ENCODE data around the gene SIRT4. TPM values are rescaled to one million over a fixed set of nuclear protein-coding genes. Genes with fewer than 3 reads are reported as not detected.

The SIRT4 gene
- total RNA-seq, 1 experiment from 2014 or later: 1.9 TPM

GRCh38 chr12:120261951-120262851 lies 39.9 kb upstream of the SIRT4 start:
- peak overlapping the region; percentile 91 for H3K27ac ChIP-seq (ENCODE audit: low read length)
- H3K9me2 ChIP-seq (replicated peaks; ENCODE audit: low read length): no peaks in the 10 kb centered on the region
- peaks cover 83% of the 10 kb centered on the region for H3K79me2 ChIP-seq (ENCODE audit: low read length)
- H3K36me3 ChIP-seq (ENCODE audit: low read depth, low read length): peaks cover 36% of the 10 kb centered on the region
- BruUV-seq (replicated peaks): no TSS peak
- DNase-seq (peak; percentile 99), ATAC-seq (peak; percentile 60)
- H3K4me3 ChIP-seq (ENCODE audit: low read length): peak overlapping the region; percentile 91
- TF ChIP-seq, protein P1, sequence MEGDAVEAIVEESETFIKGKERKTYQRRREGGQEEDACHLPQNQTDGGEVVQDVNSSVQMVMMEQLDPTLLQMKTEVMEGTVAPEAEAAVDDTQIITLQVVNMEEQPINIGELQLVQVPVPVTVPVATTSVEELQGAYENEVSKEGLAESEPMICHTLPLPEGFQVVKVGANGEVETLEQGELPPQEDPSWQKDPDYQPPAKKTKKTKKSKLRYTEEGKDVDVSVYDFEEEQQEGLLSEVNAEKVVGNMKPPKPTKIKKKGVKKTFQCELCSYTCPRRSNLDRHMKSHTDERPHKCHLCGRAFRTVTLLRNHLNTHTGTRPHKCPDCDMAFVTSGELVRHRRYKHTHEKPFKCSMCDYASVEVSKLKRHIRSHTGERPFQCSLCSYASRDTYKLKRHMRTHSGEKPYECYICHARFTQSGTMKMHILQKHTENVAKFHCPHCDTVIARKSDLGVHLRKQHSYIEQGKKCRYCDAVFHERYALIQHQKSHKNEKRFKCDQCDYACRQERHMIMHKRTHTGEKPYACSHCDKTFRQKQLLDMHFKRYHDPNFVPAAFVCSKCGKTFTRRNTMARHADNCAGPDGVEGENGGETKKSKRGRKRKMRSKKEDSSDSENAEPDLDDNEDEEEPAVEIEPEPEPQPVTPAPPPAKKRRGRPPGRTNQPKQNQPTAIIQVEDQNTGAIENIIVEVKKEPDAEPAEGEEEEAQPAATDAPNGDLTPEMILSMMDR (conservative IDR thresholded peaks at IDR 0.05; ENCODE audit: low read depth, low read length): no peak
- TF ChIP-seq EZH2phosphoT487 (IDR thresholded peaks at IDR 0.05; ENCODE audit: borderline replicate concordance, low read length): no peak
- no peak for TF ChIP-seq EZH2 (IDR thresholded peaks at IDR 0.05; ENCODE audit: low read length, unreplicated experiment)
- peaks cover 61% of the 10 kb centered on the region for H3K4me1 ChIP-seq (ENCODE audit: insufficient read depth, low read length)
- H3K4me2 ChIP-seq (ENCODE audit: low read length): peak overlapping the region; percentile 96
- H4K20me1 ChIP-seq (ENCODE audit: low read length): peaks cover 26% of the 10 kb centered on the region
- H3F3A ChIP-seq (ENCODE audit: low read length, unreplicated experiment): peaks cover 17% of the 10 kb centered on the region
- POLR2A ChIA-PET (ENCODE audit: unreplicated experiment): interaction anchor here (0.5 to 2.5 kb wide), 9 partner anchors 13 to 268 kb away, joined by 3 to 47 read pairs (median 10); partner anchors contain the start of genes RNU4-1, RNU4-2 and RPLP0
- peak overlapping the region; percentile 94 for H3K9ac ChIP-seq (ENCODE audit: low read length)
- H2AFZ ChIP-seq (ENCODE audit: low read length): no peak overlapping the region
- CTCF ChIA-PET: interaction anchor here (1.2 to 6.5 kb wide), 4 partner anchors 25 to 61 kb away, joined by 6 to 142 read pairs (median 6); partner anchors contain the start of gene RPLP0
- intact Hi-C loops (cut with micrococcal nuclease): loop anchor here (1.0 kb wide), 2 partner anchors 31 to 61 kb away; partner anchors contain the start of gene RPLP0
- H3K9me3 ChIP-seq (ENCODE audit: low read length): no peaks in the 10 kb centered on the region
- no peaks in the 10 kb centered on the region for H3K27me3 ChIP-seq (ENCODE audit: low read length)

- ATAC-seq: peak; percentile 4
- POLR2A ChIA-PET (ENCODE audit: unreplicated experiment): interaction anchor here (0.5 to 3.3 kb wide), 18 partner anchors 14 to 1320 kb away, joined by 3 to 52 read pairs (median 8); partner anchors contain the start of genes RNU4-1, RNU4-2 and RPLP0
Observed at GRCh38 chr12:120262852-120263747, 39.0 kb upstream of the SIRT4 start.

More at GRCh38 chr12:120262852-120263747, 39.0 kb upstream of the SIRT4 start:
- Histone ChIP-seq H3K36me3 (ENCODE audit: low read depth, low read length) (peaks cover 36% of the 10 kb centered on the region), H4K20me1 (ENCODE audit: low read length) (peaks cover 17% of the 10 kb centered on the region), H3K9me2 (replicated peaks; ENCODE audit: low read length) (no peaks in the 10 kb centered on the region), H3K9me3 (ENCODE audit: low read length) (no peaks in the 10 kb centered on the region), H3K9ac (ENCODE audit: low read length) (peak overlapping the region; percentile 94), H3K4me3 (ENCODE audit: low read length) (peak overlapping the region; percentile 91), H3K4me2 (ENCODE audit: low read length) (peak overlapping the region; percentile 96), H3K4me1 (ENCODE audit: insufficient read depth, low read length) (peaks cover 52% of the 10 kb centered on the region), H3K27me3 (ENCODE audit: low read length) (no peaks in the 10 kb centered on the region), H3K79me2 (ENCODE audit: low read length) (peaks cover 74% of the 10 kb centered on the region), H2AFZ (ENCODE audit: low read length) (no peak overlapping the region), H3K27ac (ENCODE audit: low read length) (peak overlapping the region; percentile 91), H3F3A (ENCODE audit: low read length, unreplicated experiment) (peaks cover 17% of the 10 kb centered on the region)
- BruUV-seq (replicated peaks): TSS peak; percentile 80
- intact Hi-C loops (cut with micrococcal nuclease): loop anchor here (1.0 kb wide), 2 partner anchors 32 to 62 kb away; partner anchors contain the start of gene RPLP0
- CTCF ChIA-PET: interaction anchor here (0.7 to 6.5 kb wide), 5 partner anchors 25 to 62 kb away, joined by 3 to 142 read pairs (median 6); partner anchors contain the start of gene RPLP0
- TF ChIP-seq EZH2 (IDR thresholded peaks at IDR 0.05; ENCODE audit: low read length, unreplicated experiment): no peak
- TF ChIP-seq, protein P1 (conservative IDR thresholded peaks at IDR 0.05; ENCODE audit: low read depth, low read length): no peak
- TF ChIP-seq EZH2phosphoT487 (IDR thresholded peaks at IDR 0.05; ENCODE audit: borderline replicate concordance, low read length): no peak
- DNase-seq: peak; percentile 31

All from PC-3 (cell line).